GM18502 (cell line): ENCODE results near the gene DPH6.

ENCODE experiments used
- ATAC-seq: cut with Tn5 transposase; IDR thresholded peaks from one replicate; pipeline ENCODE4 v1.9.1; 2021; ENCODE audit warnings: mild to moderate bottlenecking; ENCODE audit not compliant: unreplicated experiment, poor library complexity

DPH6 gene

DNA sequence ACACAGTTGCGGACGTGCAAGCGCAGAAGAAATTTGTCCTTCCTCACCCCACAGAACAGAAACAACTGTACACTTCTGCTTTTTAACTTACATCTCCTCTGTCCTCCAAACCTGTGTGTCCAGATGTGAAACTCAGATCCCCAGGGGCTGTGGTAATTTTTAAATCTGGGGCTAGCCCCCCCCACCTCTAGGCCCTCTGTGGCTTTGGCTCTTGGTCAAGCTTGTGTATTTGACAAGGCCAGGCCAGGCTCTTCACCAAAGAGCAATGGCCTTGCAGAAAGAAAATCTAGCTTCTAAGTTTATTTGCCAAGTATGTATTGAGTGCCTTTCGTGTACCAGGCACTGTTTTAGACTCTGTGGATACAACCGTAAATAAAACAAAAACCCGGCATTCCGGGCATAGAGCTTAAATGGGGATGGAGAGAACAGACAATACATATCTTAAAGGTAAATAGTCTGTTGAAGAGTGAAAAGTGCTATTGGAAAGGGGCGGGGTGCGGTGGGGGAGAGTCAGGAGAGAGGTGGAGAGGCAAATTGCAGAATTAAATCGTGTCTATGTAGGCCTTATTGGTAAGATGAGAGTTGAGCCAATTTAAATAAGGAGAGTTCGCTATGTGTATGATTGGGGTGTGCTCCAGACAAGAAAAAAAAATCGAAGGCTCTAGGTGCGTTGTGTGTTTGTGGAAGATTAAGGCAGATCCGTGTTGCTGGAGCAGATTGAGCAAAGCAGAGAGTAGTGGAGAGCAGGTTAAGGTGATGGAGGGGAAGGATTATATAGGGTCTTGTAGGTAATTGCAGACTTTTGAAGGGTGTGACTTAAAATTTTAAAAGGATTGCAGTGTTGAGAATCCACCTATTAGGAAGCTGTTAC is 781 bp upstream of the DPH6 start:
- ATAC-seq, result peak; percentile 24

DNA sequence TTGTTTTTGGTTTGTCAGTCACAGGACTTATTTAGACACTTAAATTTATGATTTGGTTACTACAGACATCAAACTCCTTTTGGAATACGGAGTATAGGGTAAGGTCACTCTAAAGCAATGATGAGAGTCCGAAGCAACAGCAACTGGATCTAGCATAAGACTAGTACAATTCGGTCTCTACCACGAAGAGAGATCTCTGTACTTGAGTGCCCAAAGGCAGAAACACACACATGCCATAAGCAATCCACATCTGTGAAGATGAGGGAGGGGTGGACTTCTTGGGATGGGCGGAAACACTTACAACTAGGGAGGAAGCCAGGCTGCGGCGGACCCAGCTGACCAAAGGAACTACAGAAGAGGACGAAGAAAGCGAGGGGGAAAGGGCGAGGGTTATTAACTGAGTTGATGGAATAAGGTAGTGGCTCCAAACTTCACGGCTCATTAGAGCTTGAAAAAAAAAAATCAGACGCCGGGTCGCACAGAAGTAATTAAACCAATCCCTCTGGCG is 595 bp downstream of the DPH6 start:
- peak; percentile 33 for ATAC-seq

DNA sequence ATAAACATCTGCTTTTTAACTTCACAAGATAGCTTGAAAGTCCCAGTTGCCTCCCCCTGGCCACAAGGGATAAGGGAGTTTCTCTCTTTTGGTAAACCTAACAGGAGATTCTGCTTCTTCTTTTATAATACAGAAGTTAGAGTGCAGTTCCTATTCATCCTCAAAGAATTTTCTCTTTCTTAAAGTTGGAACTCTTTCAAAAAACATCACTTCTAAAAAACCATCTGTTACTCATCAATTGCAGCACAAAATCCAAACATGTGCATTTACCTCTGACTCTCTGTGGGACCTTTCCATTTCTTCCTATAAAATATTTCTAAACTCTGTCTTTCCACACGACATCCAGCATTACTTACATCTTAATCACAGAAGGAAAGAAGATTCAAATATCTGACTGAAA is 5.1 kb downstream of the DPH6 start:
- ATAC-seq, result no peak

DNA sequence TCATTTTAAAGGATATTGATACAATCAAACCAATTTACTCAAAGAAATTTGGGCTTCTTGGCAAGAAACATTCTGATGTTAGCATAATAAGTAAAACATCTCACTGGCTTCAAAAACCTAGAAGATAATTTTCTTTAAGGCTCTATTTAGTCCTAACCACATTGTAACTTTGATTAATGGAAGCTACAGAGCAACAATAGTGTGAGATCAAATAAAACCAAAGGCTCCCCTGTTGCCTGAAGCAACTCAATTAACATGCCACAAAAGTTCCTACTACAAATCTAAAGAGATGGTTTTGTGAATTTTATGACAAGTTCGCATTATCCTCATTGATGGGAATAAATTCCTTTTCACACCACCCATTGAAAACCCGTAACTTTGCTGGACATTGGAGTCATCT is 5.9 kb downstream of the DPH6 start:
- no peak for ATAC-seq

DNA sequence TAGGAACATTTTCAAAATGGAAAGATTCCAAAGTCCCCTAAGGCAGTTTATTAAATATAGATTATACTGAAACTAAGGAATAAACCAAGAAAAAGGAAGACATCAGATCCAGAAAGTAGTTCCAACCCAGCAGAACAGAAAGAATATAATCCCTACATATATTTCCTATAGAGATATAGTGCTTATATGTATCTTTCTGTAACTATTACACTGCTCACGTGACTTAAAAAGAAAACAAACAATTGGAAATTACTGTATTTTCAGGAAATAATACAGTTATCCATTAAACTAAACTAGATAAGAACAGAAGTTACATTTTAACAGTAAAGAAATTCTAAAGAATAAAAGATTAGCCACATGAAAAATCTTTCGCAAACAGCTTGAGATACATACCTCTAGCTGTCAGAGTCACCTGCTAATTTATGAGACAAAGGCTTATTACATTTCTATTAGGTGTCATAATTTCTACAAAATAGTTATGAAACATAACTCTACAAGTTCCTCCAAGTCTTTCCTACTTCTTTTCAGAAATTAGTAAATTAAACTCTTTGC is 10.5 kb downstream of the DPH6 start:
- no peak for ATAC-seq

DNA sequence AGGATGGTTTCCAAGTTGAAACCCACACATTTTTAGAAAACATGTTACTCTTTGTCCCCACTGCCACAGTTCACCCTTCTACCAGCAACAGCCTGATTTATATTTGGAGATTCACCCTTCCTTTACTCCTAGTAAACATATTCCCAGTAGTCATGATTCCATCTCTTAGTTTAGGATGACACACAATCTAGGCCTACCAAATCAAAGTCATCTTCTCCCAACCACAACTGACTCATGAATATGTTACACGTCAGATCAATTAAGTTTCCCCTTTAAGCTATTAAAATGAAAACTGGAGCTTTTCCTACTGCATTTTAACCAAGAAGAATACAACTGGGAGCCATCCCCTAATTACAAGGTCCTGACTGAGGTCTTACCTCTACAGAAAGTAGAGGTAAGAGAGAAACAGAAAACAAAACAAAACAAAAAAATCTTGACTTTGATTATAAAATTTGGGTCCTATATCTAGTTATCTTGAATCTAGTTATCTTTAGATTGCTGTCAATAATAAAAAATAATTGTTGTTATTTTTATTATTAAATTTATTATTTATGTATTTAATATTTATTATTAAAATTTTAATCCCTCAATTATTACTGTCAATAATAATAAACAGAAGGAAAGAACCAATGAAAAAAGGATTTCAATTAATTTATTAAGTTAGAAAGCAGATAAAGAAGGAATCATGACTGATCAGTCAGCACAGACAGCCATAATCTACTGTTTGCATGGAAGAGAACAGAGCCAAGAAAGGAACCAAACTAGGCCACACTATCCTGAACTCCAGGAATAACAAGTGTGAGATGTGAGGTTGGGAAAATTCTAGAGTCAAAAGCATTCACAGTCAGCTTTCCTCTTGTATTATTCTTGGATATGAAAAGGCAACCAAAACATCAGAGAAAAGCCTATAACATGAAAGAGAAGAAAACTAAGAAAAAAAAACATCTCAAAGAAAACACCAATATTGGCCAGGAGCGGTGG is 12.5 kb downstream of the DPH6 start:
- ATAC-seq, result no peak

DNA sequence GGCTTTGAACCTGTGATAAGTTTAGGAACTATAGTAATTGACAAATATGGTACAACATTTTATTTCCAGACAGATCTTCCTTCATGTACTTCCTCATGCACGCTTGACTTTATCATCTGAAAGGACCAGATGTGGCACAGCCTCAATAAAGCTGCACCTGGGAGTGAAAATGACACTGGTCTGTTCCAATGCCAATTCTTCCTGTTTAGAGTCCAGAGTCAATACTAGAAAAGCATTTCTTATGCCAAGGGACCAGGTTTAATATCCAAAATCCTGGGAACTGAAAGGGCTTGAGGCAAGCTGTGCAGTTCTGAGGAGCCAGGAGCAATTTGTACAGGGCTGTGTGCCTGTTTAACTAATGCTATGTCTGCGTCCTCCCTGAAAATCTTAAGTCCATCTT is 15.3 kb downstream of the DPH6 start:
- no peak for ATAC-seq

DNA sequence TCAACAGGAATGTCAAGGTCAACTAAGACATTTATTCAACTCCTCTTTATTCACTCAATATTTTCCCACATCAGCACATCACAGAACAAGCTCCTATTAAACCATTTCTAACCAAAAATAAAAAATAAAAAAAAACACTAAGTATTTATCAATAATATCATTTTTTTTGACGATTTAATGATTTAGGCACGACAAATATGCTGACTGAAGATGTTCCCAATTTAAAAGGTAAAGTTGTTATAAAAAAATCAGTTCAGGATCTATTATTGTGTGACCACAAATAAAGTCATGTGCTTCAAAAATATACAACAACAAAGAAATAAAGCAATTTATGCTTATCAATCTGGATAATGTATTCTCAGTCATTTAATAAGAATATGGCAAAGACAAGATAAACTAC is 16.2 kb downstream of the DPH6 start:
- no peak for ATAC-seq

DNA sequence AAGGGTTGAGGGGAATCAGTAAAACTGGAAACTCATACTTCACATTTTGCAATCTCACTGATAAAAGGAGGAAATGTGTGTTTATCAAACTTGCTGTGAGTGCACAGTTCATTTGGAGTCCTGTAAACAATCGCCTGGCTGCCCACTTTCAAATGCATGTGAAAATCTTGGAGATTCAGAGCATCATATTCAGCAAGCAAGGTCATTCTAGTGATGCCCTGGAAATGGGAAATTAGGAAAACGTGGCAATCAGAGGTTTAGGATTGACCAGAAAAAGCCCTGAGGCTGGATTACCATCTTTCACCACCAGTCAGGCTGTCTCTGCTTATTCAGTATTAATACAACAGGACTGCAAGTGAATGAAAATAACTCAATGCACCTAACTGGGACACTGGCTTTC is 23.9 kb downstream of the DPH6 start:
- ATAC-seq, result no peak

DNA sequence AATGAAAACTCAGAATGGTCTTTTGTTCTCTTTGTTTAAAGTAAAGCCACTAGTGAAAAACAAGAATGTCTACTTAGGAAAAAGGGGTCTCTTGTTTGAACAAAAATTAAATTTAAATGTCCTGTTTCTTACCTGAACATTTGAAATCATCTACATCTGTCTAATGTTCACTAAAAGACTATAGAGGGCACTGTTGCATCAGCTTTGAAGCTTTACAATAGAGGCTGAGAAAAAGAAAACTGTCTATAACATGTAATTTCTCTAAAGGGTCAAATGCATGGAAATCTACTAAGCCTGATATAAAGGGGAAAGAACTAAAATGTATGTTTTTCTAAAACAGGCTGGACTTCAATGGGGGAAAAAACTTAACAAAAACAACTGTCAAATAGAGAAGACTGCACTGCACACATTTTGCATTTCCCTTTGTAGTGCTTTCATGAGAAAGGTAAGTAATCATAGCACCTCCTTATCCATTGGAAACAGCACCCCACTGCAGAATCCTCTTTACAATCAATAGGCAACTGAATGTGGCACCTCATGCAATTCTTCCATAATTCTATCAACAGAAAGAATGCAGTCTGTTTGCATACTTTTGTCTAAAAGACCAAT is 26.3 kb downstream of the DPH6 start:
- peak; percentile 66 for ATAC-seq

DNA sequence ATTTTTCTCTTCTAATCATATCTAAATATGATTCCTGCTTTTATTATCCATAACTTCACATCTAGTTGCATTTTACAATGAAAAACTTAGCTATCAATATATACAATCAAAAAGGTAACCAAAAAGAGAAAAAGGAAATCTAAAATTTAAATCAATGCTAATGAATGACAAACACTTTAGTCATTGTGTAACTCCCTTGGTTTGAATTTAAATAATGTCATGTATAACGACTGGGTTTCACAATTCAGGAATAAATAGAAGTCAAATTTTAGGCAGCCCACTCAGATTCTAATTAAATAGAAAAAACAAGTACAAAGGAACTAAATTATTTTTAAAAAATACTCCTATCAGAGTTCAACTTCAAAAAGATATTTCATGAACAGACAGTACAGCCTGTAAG is 26.9 kb downstream of the DPH6 start:
- ATAC-seq, result no peak

DNA sequence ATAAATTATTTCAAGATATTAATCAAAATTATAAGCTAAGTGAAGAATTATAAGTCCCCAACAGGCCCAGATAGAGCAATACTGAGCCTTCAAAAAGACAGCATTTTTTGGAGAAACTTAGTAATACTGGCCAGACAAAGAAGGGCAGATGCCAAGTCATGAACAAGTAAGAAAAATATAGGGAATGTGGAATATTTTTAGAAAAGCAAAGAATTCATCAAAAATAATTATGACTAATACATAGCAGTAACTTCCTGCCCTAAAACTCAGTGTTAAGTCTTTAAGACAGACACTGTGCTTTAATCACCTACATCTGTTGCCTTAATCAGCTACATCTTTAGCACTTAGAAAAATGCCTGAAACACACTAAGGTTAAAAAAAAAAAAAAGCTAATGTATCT is 31.2 kb downstream of the DPH6 start:
- no peak for ATAC-seq

DNA sequence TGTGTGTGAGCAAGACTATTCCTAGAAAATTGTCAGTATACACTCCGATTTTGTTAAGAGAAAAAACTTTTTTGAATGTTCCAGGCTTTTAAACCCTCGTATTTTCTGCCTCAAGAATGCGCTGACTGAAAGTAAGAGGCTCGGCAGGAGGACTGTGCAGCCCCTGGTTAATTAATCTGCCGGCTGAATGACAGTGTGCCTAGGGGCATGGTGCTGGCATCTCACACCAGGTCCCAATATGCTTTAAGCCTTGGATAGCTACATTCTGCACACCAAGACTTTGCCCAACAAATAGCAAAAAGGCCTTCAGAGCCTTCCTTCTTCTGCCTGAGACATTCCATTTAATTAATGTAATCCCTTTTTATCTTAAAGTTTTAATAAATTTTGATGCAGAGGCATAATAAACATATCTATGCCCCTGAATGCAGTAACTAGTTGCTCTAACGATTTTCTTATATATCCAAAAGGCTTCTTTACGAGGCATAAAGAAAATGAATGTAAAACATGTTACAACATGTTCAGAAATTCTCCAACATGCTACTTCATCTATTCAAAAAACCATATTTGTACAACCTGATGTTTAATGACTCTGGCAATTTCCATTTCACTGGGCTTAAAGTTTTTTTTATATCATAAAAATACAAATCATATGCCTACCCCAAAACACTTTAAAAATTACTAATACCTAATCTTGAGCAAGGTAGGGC is 37.9 kb downstream of the DPH6 start:
- ATAC-seq, result no peak

DNA sequence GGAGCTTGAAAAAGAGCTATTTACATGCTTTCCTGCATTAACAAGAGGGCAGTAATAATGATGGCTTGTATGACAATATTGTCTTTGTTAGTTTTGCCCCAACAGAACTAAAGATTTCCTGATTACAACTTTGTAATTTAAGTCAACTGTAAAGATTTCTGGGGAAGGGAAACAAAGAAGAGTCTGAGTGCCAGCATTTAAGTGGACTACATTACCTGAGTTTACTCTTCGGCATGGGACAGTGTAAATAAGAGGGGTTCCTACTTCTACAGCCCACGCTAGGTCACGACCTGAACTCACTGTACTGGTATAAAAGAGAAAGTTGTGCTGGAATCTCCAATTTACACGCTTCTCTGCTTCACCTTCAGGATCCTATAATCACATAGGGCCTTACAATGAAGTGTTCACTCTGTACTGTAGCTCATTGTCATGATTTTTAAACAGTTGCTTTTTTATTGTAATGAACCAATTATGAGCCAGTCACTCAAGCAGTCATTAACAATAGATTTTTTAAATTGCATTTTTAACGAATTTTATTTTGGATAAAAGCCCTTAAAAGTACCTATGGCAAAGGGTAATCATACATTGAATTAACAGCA is 39.6 kb downstream of the DPH6 start:
- ATAC-seq, result no peak

DNA sequence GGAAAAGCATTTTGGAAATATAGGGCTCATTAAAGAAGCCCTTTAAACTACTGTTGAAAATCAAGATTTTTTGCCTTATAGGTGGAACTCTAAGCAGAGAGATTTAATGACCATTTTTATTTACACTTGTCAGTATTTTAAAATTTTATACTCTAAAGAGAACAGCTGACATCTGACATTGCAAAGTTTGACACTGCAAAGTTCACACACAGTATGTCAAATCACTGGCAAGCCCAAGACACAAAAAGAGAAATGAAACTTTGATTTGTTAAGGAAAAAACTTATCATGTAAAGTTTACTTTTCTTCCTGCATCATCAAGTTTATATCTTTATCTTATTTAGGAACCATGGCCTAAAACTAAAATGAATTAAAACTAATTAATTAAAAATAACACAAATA is 40.2 kb downstream of the DPH6 start:
- peak; percentile 47 for ATAC-seq

DNA sequence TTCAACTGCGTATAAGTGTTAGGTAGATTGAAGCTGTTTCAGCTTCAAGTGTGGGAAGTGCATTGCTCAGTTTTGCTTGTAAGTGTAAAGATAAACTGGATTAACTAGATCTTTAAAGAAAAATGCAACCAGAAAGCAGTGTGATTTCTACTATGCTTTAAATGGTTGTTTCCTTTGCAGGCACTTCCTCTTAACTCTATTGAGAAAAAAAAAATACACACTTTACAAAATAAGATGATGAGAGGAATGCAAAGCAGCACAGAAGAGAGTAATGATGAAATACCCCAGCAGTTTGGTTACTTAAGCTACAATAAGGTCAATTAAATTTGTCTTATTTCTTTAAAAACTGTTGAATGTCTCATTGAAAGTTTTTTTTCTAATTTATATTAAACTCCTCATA is 40.8 kb downstream of the DPH6 start:
- ATAC-seq, result no peak

DNA sequence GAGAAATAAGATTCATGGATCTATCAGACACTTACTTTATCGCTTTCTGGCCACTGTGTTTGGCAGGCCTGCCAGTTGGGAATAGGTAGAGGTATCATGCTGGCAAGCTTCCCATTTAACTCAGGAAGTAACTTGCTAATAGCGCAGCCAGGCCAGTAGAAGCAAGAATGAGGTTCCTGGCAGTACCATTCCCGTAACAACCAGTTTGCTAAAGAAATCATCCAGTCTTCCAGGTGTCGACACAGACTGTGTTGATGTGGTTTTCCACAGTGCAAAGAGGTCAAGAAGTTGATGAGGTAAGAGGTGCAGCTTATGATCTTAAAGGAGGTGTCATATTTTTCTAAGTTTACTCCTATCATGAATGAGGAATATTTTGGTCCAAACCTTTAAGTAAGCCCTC is 46.2 kb downstream of the DPH6 start:
- ATAC-seq, result no peak

DNA sequence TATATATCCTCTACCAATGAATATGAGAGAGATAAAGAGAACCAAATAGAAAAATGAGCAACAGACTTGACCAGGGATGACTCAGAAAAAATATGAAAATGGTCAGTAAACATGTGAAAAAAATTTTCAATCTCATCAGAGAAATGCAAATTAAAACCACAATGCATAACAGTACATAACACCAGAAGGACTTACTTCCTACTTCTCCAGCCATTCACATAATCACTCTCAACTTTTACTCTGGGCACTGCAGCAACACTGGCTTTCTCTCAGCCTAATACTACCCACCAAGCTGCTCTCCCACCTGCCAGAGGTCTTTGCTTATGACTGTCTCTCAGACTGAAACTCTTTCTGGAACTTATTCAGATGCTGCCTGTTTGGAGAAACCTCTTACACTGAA is 49.4 kb downstream of the DPH6 start:
- peak; percentile 100 for ATAC-seq

DNA sequence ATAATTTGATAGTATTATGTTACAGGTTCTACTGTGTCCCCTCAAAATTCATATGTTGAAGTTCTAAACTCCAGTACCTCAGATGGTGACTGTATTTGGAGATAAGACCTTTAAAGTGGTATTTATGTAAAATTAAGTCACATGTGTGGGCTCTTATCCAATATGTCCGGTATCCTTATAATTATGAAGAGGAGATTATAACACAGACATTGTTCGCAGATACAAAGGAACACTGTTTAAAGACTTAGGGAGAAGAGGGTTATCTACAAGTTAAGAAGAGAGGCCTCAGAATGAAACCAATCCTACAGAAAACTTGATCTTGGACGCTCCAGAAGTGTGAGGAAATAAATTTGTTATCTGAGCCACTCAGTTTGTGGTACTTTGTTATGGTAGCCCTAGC is 50.9 kb downstream of the DPH6 start:
- no peak for ATAC-seq
